B cell (primary cell): ENCODE data around the gene P2RX5. TPM values are rescaled to one million over a fixed set of nuclear protein-coding genes. Genes with fewer than 3 reads are reported as not detected.

Source experiments
- ATAC-seq: fragments of 200-7000 bp; cut with Tn5 transposase; one replicate; pipeline ENCODE4 v1.10.0; 2021; ENCODE audit warnings: low read depth, mild to moderate bottlenecking, moderate number of reproducible peaks, moderate library complexity
- CTCF ChIA-PET: fragments of 350-600 bp; sonication (Branson Sonifier 250); formaldehyde crosslinking; loops from one replicate; lab custom pipeline; 2021; ENCODE audit warnings: antibody characterized with exemption, inconsistent platforms; lab: Charles Lee
- POLR2A ChIA-PET: fragments of 350-600 bp; sonication (Branson Sonifier 250); formaldehyde crosslinking; loops from one replicate; lab custom pipeline; 2021; ENCODE audit warnings: antibody characterized with exemption; lab: Charles Lee
- DNase-seq: peaks from one replicate; pipeline ENCODE4 v3.0.0; 2013
- H2AFZ ChIP-seq: 2 replicates; pipeline ENCODE4 v1.6.1; 2012; ENCODE audit warnings: mild to moderate bottlenecking, low read depth, low read length; ENCODE audit not compliant: insufficient read depth, poor library complexity, severe bottlenecking
- H3K27ac ChIP-seq, 2 donors: 1 replicate in 1 of 2; 2 replicates in 1 of 2; pipeline ENCODE4 v1.5.1; 2012 to 2013; ENCODE audit warnings: low read length in 2 of 2, mild to moderate bottlenecking in 2 of 2, moderate library complexity in 1 of 2
- H3K27me3 ChIP-seq, 4 experiments: fragments of 200-600 bp in 1 of 4; sonication (generic) in 1 of 4; replicated peaks in 1 of 4; 1 replicate in 2 of 4; 2 replicates in 2 of 4; pipeline versions ENCODE4 v1.6.1 to v1.7.0; 2013 to 2016; ENCODE audit warnings: low read length in 3 of 4, mild to moderate bottlenecking in 2 of 4, mixed read lengths in 1 of 4, moderate library complexity in 1 of 4; ENCODE audit not compliant: insufficient read depth in 4 of 4, control insufficient read depth in 3 of 4; ENCODE audit errors: control extremely low read depth in 1 of 4
- H3K36me3 ChIP-seq, 2 experiments: replicated peaks in 1 of 2; 1 replicate in 1 of 2; 2 replicates in 1 of 2; pipeline versions ENCODE4 v1.6.1 to v1.7.1; 2013; ENCODE audit warnings: low read length in 1 of 2; ENCODE audit not compliant: insufficient read depth in 2 of 2, control insufficient read depth in 1 of 2; ENCODE audit errors: control extremely low read depth in 1 of 2, extremely low read depth in 1 of 2
- H3K4me1 ChIP-seq, 2 donors: fragments of 200-600 bp in 1 of 2; sonication (generic) in 1 of 2; 1 replicate in 1 of 2; 2 replicates in 1 of 2; pipeline versions ENCODE4 v1.5.1 to v1.6.1; 2013 to 2017; ENCODE audit warnings: low read length in 2 of 2; ENCODE audit not compliant: control insufficient read depth in 2 of 2, insufficient read depth in 2 of 2
- H3K4me2 ChIP-seq: replicated peaks from 2 replicates; pipeline ENCODE3; 2012; ENCODE audit warnings: mild to moderate bottlenecking, low read depth, low read length; ENCODE audit not compliant: poor library complexity, severe bottlenecking
- H3K4me3 ChIP-seq, 5 experiments: fragments of 200-600 bp in 1 of 5; sonication (generic) in 1 of 5; 1 replicate in 3 of 5; 2 replicates in 2 of 5; pipeline versions ENCODE4 v1.5.1 to v1.7.0; 2011 to 2016; ENCODE audit warnings: low read length in 4 of 5, mild to moderate bottlenecking in 4 of 5, low read depth in 2 of 5, control low read depth in 1 of 5, moderate library complexity in 1 of 5; ENCODE audit not compliant: insufficient read depth in 1 of 5; ENCODE audit errors: control extremely low read depth in 1 of 5, extremely low read depth in 1 of 5
- H3K79me2 ChIP-seq: fragments of 200-600 bp; sonication (generic); one replicate; pipeline ENCODE4 v1.6.0; 2016; ENCODE audit warnings: low read length; ENCODE audit not compliant: control insufficient read depth, insufficient read depth
- H3K9ac ChIP-seq: fragments of 200-600 bp; sonication (generic); 2 replicates; pipeline ENCODE4 v1.6.1; 2017; ENCODE audit warnings: mild to moderate bottlenecking, low read length, moderate library complexity
- H3K9me3 ChIP-seq, 3 donors: one replicate each; pipeline versions ENCODE4 v1.6.1 to v1.7.1; 2013; ENCODE audit warnings: low read length in 2 of 3; ENCODE audit not compliant: control insufficient read depth in 2 of 3, insufficient read depth in 1 of 3; ENCODE audit errors: control extremely low read depth in 1 of 3
- H4K20me1 ChIP-seq: 2 replicates; pipeline ENCODE4 v1.6.0; 2012; ENCODE audit warnings: mild to moderate bottlenecking, low read length; ENCODE audit not compliant: insufficient read depth, control insufficient read depth, poor library complexity, severe bottlenecking
- H3K27ac Mint-ChIP-seq: one replicate; pipeline ENCODE4 v1.8.0; 2021; ENCODE audit warnings: mixed read lengths
- H3K27me3 Mint-ChIP-seq: one replicate; pipeline ENCODE4 v1.8.0; 2021; ENCODE audit warnings: mixed read lengths
- H3K4me1 Mint-ChIP-seq: one replicate; pipeline ENCODE4 v1.8.0; 2021; ENCODE audit warnings: mixed read lengths
- H3K4me3 Mint-ChIP-seq: one replicate; pipeline ENCODE4 v1.8.0; 2021; ENCODE audit warnings: mixed read lengths
- H3K9me3 Mint-ChIP-seq: one replicate; pipeline ENCODE4 v1.8.0; 2022; ENCODE audit warnings: mixed read lengths; ENCODE audit not compliant: insufficient read depth
- CTCF ChIP-seq: fragments of 200-600 bp; IDR thresholded peaks from one replicate; pipeline ENCODE4 v1.8.0; 2022; ENCODE audit warnings: antibody characterized with exemption, mild to moderate bottlenecking
- EZH2 ChIP-seq: IDR thresholded peaks from 2 replicates; pipeline ENCODE4 v1.6.1; 2012; ENCODE audit warnings: borderline replicate concordance, low read depth, mild to moderate bottlenecking, moderate library complexity, low read length; ENCODE audit not compliant: insufficient read depth, poor library complexity, severe bottlenecking
- WGBS: methylation state at CpG from one replicate; pipeline ENCODE4 v1.1.5; 2013; ENCODE audit warnings: missing lambda C conversion rate; ENCODE audit not compliant: insufficient coverage; 5-methylcytosine and 5-hydroxymethylcytosine counted together
- intact Hi-C: fragments of 100-400 bp; cut with micrococcal nuclease; formaldehyde crosslinking; loops from one replicate; pipeline ENCODE4 v1.10.0; 2022
- polyA plus RNA-seq: library from polyadenylated mRNA; depleted of rRNA; stranded (reverse); fragments of >200 nt; gene quantifications from 2 replicates; pipeline ENCODE4 v1.2.3, GENCODE V29; 2012
- total RNA-seq, 2 donors: library from RNA; stranded (reverse); fragments of 120-200 nt in 1 of 2; gene quantifications; 1 replicate in 1 of 2; 2 replicates in 1 of 2; pipeline versions ENCODE4 v1.2.3 to v1.2.4, GENCODE V29; 2013 to 2022

Gene P2RX5
- total and polyA plus RNA-seq, 2 donors (not counting 1 experiment from before 2014, with no cell fraction given): 405 to 745 TPM

GRCh38 chr17:3744014-3744413 is 48.1 kb upstream of the P2RX5 start:
- Histone ChIP-seq H3K9ac (no peak overlapping the region), H3K4me1 (peaks cover 7 to 12% of the 10 kb centered on the region in 2 donors), H3K4me2 (no peak overlapping the region), H3K4me3 (no peak overlapping the region), H3K27ac (no peak overlapping the region), H4K20me1 (no peaks in the 10 kb centered on the region), H3K36me3 (no peaks in the 10 kb centered on the region), H2AFZ (no peak overlapping the region), H3K79me2 (no peaks in the 10 kb centered on the region), H3K9me3 (peaks cover 0 to 9% (median 0%) of the 10 kb centered on the region in 3 donors), H3K27me3 (no peaks in the 10 kb centered on the region)
- no peak for DNase-seq
- Mint-ChIP-seq H3K4me1 (peaks cover 25% of the 10 kb centered on the region), H3K4me3 (no peak overlapping the region), H3K27me3 (no peaks in the 10 kb centered on the region), H3K9me3 (no peaks in the 10 kb centered on the region), H3K27ac (no peak overlapping the region)
- CTCF ChIA-PET: no interaction called here
- WGBS: no CpG with 5 or more reads among the region's 3 CpGs
- ATAC-seq: no peak
- TF ChIP-seq EZH2 (no peak), CTCF (no peak)
- POLR2A ChIA-PET: interaction anchor here (0.8 kb wide), 1 partner anchor 11 kb away, joined by 4 read pairs; no protein-coding TSS in a partner anchor
- intact Hi-C loops: no loop called here

DNA sequence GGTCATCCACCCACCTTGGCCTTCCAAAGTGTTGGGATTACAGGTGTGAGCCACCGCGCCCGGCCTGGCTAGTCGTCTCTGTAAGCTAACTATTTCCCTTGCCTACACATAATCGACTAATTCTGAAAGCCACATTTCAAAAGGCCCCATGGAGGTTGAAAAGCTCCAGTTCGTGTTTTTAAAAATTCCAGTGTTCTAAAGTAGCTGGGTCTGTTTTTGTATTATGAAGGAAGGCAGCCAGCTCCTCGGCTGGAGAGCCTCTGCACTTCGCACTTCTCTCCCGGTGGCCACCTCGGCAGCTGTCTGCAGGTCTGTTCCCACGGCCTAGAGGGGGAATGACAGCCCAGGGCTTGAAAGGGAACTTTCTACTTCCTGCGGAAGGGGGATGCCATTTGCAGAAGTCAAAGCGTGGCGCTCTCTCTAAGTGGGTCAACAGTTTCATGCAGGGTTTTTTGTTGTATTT is 44.7 kb upstream of the P2RX5 start:
- peak; percentile 74 for DNase-seq
- Mint-ChIP-seq H3K4me3 (peak overlapping the region; percentile 62), H3K4me1 (peaks cover 33% of the 10 kb centered on the region), H3K27ac (peak overlapping the region; percentile 79), H3K27me3 (no peaks in the 10 kb centered on the region), H3K9me3 (no peaks in the 10 kb centered on the region)
- WGBS: 22% methylated on average over 10 of the region's 14 CpGs
- H4K20me1 ChIP-seq: no peaks in the 10 kb centered on the region
- no peak for TF ChIP-seq EZH2
- TF ChIP-seq CTCF: no peak
- H3K79me2 ChIP-seq: peaks cover 11% of the 10 kb centered on the region
- POLR2A ChIA-PET: interaction anchor here (0.6 to 1.2 kb wide), 6 partner anchors 20 to 218 kb away, joined by 3 to 15 read pairs (median 6); no protein-coding TSS in a partner anchor
- H3K27ac ChIP-seq: peak overlapping the region; percentile 24 to 26
- peak overlapping the region; percentile 48 for H3K4me2 ChIP-seq
- H3K9me3 ChIP-seq: peaks cover 0 to 9% (median 0%) of the 10 kb centered on the region in 3 donors
- H3K36me3 ChIP-seq: no peaks in the 10 kb centered on the region
- intact Hi-C loops: no loop called here
- H3K9ac ChIP-seq: no peak overlapping the region
- H2AFZ ChIP-seq: peak overlapping the region; percentile 66
- peaks cover 7 to 32% of the 10 kb centered on the region in 2 donors for H3K4me1 ChIP-seq
- peak; percentile 42 for ATAC-seq
- CTCF ChIA-PET: interaction anchor here (0.9 to 10.1 kb wide), 8 partner anchors 8 to 138 kb away, joined by 4 to 482 read pairs (median 40); partner anchors contain the start of gene HASPIN
- H3K27me3 ChIP-seq: no peaks in the 10 kb centered on the region
- H3K4me3 ChIP-seq: no peak overlapping the region
